CD4-positive, alpha-beta T cell (primary cell): ENCODE data around the gene COL15A1. TPM values are rescaled to one million over a fixed set of nuclear protein-coding genes. Genes with fewer than 3 reads are reported as not detected.

Experiments
- ATAC-seq: fragments of 200-7000 bp; cut with Tn5 transposase; one replicate; pipeline ENCODE4 v1.10.0; 2022; ENCODE audit warnings: mild to moderate bottlenecking; ENCODE audit not compliant: poor library complexity
- CTCF ChIA-PET: fragments of 350-600 bp; sonication (Branson Sonifier 250); formaldehyde crosslinking; loops from one replicate; lab custom pipeline; 2021; ENCODE audit warnings: antibody characterized with exemption, inconsistent platforms; lab: Charles Lee
- POLR2A ChIA-PET: fragments of 350-600 bp; sonication (Branson Sonifier 250); formaldehyde crosslinking; loops from one replicate; lab custom pipeline; 2021; ENCODE audit warnings: antibody characterized with exemption, inconsistent platforms; lab: Charles Lee
- DNase-seq, 14 experiments: peaks; one replicate each; pipeline ENCODE4 v3.0.0-alpha.2; 2013 to 2020; ENCODE audit warnings: mixed read lengths in 2 of 14
- H3K27ac ChIP-seq, 2 donors: one replicate each; pipeline versions ENCODE4 v1.5.1 to v1.7.0; 2013; ENCODE audit warnings: low read length in 2 of 2, low read depth in 1 of 2, mild to moderate bottlenecking in 1 of 2
- H3K27me3 ChIP-seq, 2 experiments: 1 replicate in 1 of 2; 2 replicates in 1 of 2; pipeline versions ENCODE4 v1.6.1 to v1.7.0; 2013; ENCODE audit warnings: low read length in 2 of 2, control low read depth in 1 of 2, mild to moderate bottlenecking in 1 of 2, moderate library complexity in 1 of 2; ENCODE audit not compliant: insufficient read depth in 2 of 2, control insufficient read depth in 1 of 2
- H3K36me3 ChIP-seq: one replicate; pipeline ENCODE4 v1.6.1; 2013; ENCODE audit warnings: low read length, control low read depth; ENCODE audit not compliant: insufficient read depth
- H3K4me1 ChIP-seq: one replicate; pipeline ENCODE4 v1.6.1; 2013; ENCODE audit warnings: low read length, control low read depth; ENCODE audit not compliant: insufficient read depth
- H3K4me3 ChIP-seq: one replicate; pipeline ENCODE4 v1.5.1; 2013; ENCODE audit warnings: mild to moderate bottlenecking, low read length, moderate library complexity
- H3K9me3 ChIP-seq, 2 experiments: 1 replicate in 1 of 2; 2 replicates in 1 of 2; pipeline versions ENCODE4 v1.6.1 to v1.7.0; 2013; ENCODE audit warnings: low read length in 2 of 2, mild to moderate bottlenecking in 2 of 2, control low read depth in 1 of 2, moderate library complexity in 1 of 2; ENCODE audit not compliant: control insufficient read depth in 1 of 2, insufficient read depth in 1 of 2
- H3K27ac Mint-ChIP-seq: one replicate; pipeline ENCODE4 v1.8.0; 2020; ENCODE audit warnings: mixed read lengths
- H3K27me3 Mint-ChIP-seq: one replicate; pipeline ENCODE4 v1.8.0; 2021; ENCODE audit warnings: mixed read lengths
- H3K36me3 Mint-ChIP-seq: one replicate; pipeline ENCODE4 v1.8.0; 2021; ENCODE audit warnings: low read depth, mixed read lengths
- H3K4me1 Mint-ChIP-seq: one replicate; pipeline ENCODE4 v1.8.0; 2021; ENCODE audit warnings: low read depth, mixed read lengths
- H3K4me3 Mint-ChIP-seq: one replicate; pipeline ENCODE4 v1.8.0; 2020; ENCODE audit warnings: mild to moderate bottlenecking, mixed read lengths
- H3K9me3 Mint-ChIP-seq: one replicate; pipeline ENCODE4 v1.8.0; 2020; ENCODE audit warnings: mixed read lengths
- CTCF ChIP-seq: fragments of 200-600 bp; IDR thresholded peaks from one replicate; pipeline ENCODE4 v1.8.0; 2022; ENCODE audit warnings: antibody characterized with exemption, mild to moderate bottlenecking
- intact Hi-C, 2 experiments: fragments of 100-400 bp; cut with DNase I in 1 of 2; cut with micrococcal nuclease in 1 of 2; formaldehyde crosslinking; loops; one replicate each; pipeline versions ENCODE4 v1.15.1 to v1.9.0; 2023 to 2025; cut with DNase I, micrococcal nuclease
- total RNA-seq, 174 experiments: library from RNA in 2 of 174; stranded (reverse) in 2 of 174; gene quantifications; one replicate each; pipeline ENCODE4 v1.2.3 and lab custom pipeline; 2021 to 2026

Gene COL15A1
- total RNA-seq, 2 experiments from 2014 or later, result not detected

- Mint-ChIP-seq H3K27me3 (no peaks in the 10 kb centered on the region), H3K36me3 (peaks cover 2% of the 10 kb centered on the region), H3K4me1 (peaks cover 33% of the 10 kb centered on the region), H3K9me3 (peaks cover 2% of the 10 kb centered on the region), H3K27ac (no peak overlapping the region), H3K4me3 (no peak overlapping the region)
- Histone ChIP-seq H3K4me1 (peaks cover 16% of the 10 kb centered on the region), H3K9me3 (peaks cover 0 to 4% of the 10 kb centered on the region in 2 experiments), H3K27me3 (no peaks in the 10 kb centered on the region), H3K27ac (no peak overlapping the region), H3K36me3 (no peaks in the 10 kb centered on the region), H3K4me3 (no peak overlapping the region)
- DNase-seq (no peak), ATAC-seq (no peak)
- CTCF ChIA-PET, result no interaction called here
- TF ChIP-seq CTCF, result no peak
- intact Hi-C loops, result no loop called here
- POLR2A ChIA-PET, result no interaction called here
Measured at GRCh38 chr9:99015890-99016289, 72.2 kb downstream of the COL15A1 start.

- H3K4me1 Mint-ChIP-seq, result peaks cover 33% of the 10 kb centered on the region
- CTCF ChIA-PET, result no interaction called here
- no peak overlapping the region for H3K4me3 Mint-ChIP-seq
- peaks cover 2% of the 10 kb centered on the region for H3K9me3 Mint-ChIP-seq
- H3K4me1 ChIP-seq, result peaks cover 16% of the 10 kb centered on the region
- ATAC-seq, result no peak
- no peak overlapping the region for H3K27ac Mint-ChIP-seq
- DNase-seq, result no peak
- H3K4me3 ChIP-seq, result no peak overlapping the region
- H3K27ac ChIP-seq, result no peak overlapping the region
- no peaks in the 10 kb centered on the region for H3K27me3 Mint-ChIP-seq
- POLR2A ChIA-PET, result interaction anchor here (0.8 kb wide), 1 partner anchor 21 kb away, joined by 3 read pairs; no protein-coding TSS in a partner anchor
- intact Hi-C loops, result no loop called here
- H3K9me3 ChIP-seq, result no peaks in the 10 kb centered on the region
- H3K36me3 Mint-ChIP-seq, result no peaks in the 10 kb centered on the region
- no peaks in the 10 kb centered on the region for H3K36me3 ChIP-seq
- H3K27me3 ChIP-seq, result no peaks in the 10 kb centered on the region
- TF ChIP-seq CTCF, result no peak
Measured at GRCh38 chr9:99016681-99017387, 73.1 kb downstream of the COL15A1 start.

GRCh38 chr9:99018653-99019052, 74.9 kb downstream of the COL15A1 start:
- no peaks in the 10 kb centered on the region for H3K9me3 Mint-ChIP-seq
- Histone ChIP-seq H3K36me3 (no peaks in the 10 kb centered on the region), H3K4me1 (peaks cover 8% of the 10 kb centered on the region), H3K9me3 (no peaks in the 10 kb centered on the region), H3K27me3 (no peaks in the 10 kb centered on the region), H3K4me3 (no peak overlapping the region), H3K27ac (no peak overlapping the region)
- H3K27ac Mint-ChIP-seq, result no peak overlapping the region
- no peak for DNase-seq
- ATAC-seq, result no peak
- POLR2A ChIA-PET, result no interaction called here
- no peaks in the 10 kb centered on the region for H3K36me3 Mint-ChIP-seq
- no peaks in the 10 kb centered on the region for H3K27me3 Mint-ChIP-seq
- H3K4me1 Mint-ChIP-seq, result peaks cover 19% of the 10 kb centered on the region
- CTCF ChIA-PET, result interaction anchor here (1.5 kb wide), 1 partner anchor 122 kb away, joined by 4 read pairs; no protein-coding TSS in a partner anchor
- intact Hi-C loops, result no loop called here
- no peak for TF ChIP-seq CTCF
- H3K4me3 Mint-ChIP-seq, result no peak overlapping the region
